ENCODE data around the gene FKBP15. TPM values are rescaled to one million over a fixed set of nuclear protein-coding genes. Genes with fewer than 3 reads are reported as not detected.

The FKBP15 gene
- total and polyA plus RNA-seq, 4 donors, result 18.2 to 47.0 (median 44.1) TPM

DNA sequence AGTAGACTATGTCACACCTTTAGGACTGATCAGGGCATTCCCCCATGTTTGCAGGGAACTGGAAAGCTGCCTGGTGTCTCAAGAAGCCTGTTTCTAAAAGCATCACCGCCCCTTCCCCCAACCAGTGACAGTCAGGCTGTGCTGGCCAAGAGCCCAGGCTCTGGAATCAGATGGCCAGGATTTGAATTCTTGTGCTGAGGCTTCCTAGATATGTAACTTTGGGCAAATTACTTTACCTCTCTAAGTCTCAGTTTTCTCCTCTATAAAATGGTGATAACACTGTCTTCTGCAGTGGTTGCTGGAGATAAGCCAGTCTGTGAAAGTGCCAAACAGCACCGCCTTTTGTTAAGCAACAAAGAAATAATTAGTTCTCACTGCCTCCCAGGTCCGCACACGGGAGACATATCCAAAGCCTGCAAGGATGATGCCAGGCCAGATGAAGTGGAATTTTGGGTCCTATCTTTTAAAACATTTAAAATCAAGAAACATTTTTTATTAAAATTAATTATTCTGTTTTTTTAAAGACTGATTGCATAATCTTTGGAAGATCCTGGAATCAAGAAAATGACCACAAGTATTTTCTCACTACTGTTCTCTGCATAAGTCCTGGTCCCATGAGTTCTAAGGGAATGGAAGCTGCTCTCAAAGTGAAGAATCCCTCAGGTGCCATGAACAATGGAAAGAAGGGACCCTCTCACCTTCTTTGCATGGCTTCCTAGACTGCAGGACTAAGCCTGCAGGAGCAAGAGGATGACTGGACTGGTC is 56.4 kb downstream of the FKBP15 start:
- ATAC-seq (ENCODE audit: insufficient read depth, low FRiP score), result no peak
- 72 to 82% methylated on average over 4 of the region's 4 CpGs for WGBS, 2 donors

DNA sequence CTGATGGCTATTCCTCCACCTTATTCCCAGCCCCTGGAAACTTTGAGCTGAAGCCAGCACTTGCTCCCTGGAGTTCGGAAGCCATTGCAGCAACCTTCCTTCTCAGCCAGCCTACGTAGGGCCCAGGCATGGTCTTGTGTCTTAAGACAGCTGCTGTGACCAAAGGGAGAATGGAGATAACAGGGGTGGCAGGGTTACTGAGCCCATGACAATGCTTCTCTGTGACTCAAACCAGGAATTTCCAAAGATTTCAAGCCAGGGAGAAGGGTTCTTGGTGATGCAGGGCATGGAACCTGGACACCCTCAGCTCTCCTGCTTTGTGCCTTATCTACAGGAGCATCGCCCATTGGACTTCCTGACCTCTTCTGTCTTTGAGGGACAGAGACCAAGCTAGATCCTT is 58.1 kb downstream of the FKBP15 start:
- no peaks in the 10 kb centered on the region for H3K27me3 ChIP-seq (ENCODE audit: control insufficient read depth in 3 of 3, insufficient read depth in 3 of 3, low read length in 2 of 3)
- 65 to 67% methylated on average over 3 of the region's 3 CpGs for WGBS, 2 donors
- no peaks in the 10 kb centered on the region for H3K9me3 ChIP-seq (ENCODE audit: control insufficient read depth in 4 of 4, insufficient read depth in 3 of 4, low read length in 3 of 4)
- H3K4me3 ChIP-seq, result no peak overlapping the region
- peaks cover 18 to 55% (median 38%) of the 10 kb centered on the region in 4 donors for H3K36me3 ChIP-seq (ENCODE audit: control insufficient read depth in 4 of 4, insufficient read depth in 4 of 4, low read length in 4 of 4)
- H3K4me1 ChIP-seq (ENCODE audit: control insufficient read depth in 5 of 5, insufficient read depth in 5 of 5, low read length in 5 of 5), result peaks cover 0 to 3% (median 0%) of the 10 kb centered on the region in 5 donors
- TF ChIP-seq, protein P1, sequence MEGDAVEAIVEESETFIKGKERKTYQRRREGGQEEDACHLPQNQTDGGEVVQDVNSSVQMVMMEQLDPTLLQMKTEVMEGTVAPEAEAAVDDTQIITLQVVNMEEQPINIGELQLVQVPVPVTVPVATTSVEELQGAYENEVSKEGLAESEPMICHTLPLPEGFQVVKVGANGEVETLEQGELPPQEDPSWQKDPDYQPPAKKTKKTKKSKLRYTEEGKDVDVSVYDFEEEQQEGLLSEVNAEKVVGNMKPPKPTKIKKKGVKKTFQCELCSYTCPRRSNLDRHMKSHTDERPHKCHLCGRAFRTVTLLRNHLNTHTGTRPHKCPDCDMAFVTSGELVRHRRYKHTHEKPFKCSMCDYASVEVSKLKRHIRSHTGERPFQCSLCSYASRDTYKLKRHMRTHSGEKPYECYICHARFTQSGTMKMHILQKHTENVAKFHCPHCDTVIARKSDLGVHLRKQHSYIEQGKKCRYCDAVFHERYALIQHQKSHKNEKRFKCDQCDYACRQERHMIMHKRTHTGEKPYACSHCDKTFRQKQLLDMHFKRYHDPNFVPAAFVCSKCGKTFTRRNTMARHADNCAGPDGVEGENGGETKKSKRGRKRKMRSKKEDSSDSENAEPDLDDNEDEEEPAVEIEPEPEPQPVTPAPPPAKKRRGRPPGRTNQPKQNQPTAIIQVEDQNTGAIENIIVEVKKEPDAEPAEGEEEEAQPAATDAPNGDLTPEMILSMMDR (IDR thresholded peaks at IDR 0.05; ENCODE audit: control extremely low read depth, extremely low read depth), result no peak
- H3K27ac ChIP-seq (ENCODE audit: low read depth in 1 of 2, low read length in 1 of 2), result no peak overlapping the region
- no peak overlapping the region for H3K9ac ChIP-seq (ENCODE audit: insufficient read depth in 1 of 2, low read length in 2 of 2)
- ATAC-seq (ENCODE audit: insufficient read depth, low FRiP score) (no peak), DNase-seq (no peak)

More for the DNA sequence above, 56.4 kb downstream of the FKBP15 start:
- Histone ChIP-seq H3K9me3 (ENCODE audit: control insufficient read depth in 4 of 4, insufficient read depth in 3 of 4, low read length in 3 of 4) (no peaks in the 10 kb centered on the region), H3K9ac (ENCODE audit: insufficient read depth in 1 of 2, low read length in 2 of 2) (no peak overlapping the region), H3K4me3 (no peak overlapping the region), H3K27me3 (ENCODE audit: control insufficient read depth in 3 of 3, insufficient read depth in 3 of 3, low read length in 2 of 3) (no peaks in the 10 kb centered on the region), H3K36me3 (ENCODE audit: control insufficient read depth in 4 of 4, insufficient read depth in 4 of 4, low read length in 4 of 4) (peaks cover 31 to 70% (median 53%) of the 10 kb centered on the region in 4 donors), H3K27ac (ENCODE audit: low read depth in 1 of 2, low read length in 1 of 2) (no peak overlapping the region), H3K4me1 (ENCODE audit: control insufficient read depth in 5 of 5, insufficient read depth in 5 of 5, low read length in 5 of 5) (peaks cover 0 to 3% (median 0%) of the 10 kb centered on the region in 5 donors)
- peak; percentile 29 to 49 (median 42) for DNase-seq
- TF ChIP-seq, protein P1 (IDR thresholded peaks at IDR 0.05; ENCODE audit: control extremely low read depth, extremely low read depth), result no peak

DNA sequence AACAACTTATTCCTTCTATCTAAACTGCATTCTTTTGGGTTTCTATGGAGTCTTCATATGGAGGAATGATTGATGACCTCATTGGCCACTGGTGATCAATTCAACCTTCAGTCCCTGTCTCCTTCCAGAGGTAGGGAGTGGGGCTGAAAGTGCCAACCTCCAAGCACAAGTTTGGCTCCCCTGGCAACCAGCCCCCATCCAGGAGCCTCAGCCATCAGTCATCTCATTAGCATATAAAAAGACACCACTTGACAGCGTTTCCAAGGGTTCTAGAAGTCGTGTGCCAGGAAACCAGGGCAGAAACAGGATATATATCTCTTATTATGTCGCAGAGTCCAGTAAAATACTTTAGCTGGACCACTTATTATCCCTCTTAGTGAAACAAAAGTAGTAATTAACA is 60.5 kb downstream of the FKBP15 start:
- WGBS, 2 donors, result 33 to 43% methylated on average over 3 of the region's 3 CpGs
- ATAC-seq (ENCODE audit: insufficient read depth, low FRiP score) (no peak), DNase-seq (no peak)
- H3K27ac ChIP-seq (ENCODE audit: low read depth in 1 of 2, low read length in 1 of 2), result no peak overlapping the region
- no peaks in the 10 kb centered on the region for H3K27me3 ChIP-seq (ENCODE audit: control insufficient read depth in 3 of 3, insufficient read depth in 3 of 3, low read length in 2 of 3)
- no peaks in the 10 kb centered on the region for H3K9me3 ChIP-seq (ENCODE audit: control insufficient read depth in 4 of 4, insufficient read depth in 3 of 4, low read length in 3 of 4)
- H3K4me1 ChIP-seq (ENCODE audit: control insufficient read depth in 5 of 5, insufficient read depth in 5 of 5, low read length in 5 of 5), result peaks cover 0 to 1% (median 0%) of the 10 kb centered on the region in 5 donors
- H3K4me3 ChIP-seq, result no peak overlapping the region
- H3K36me3 ChIP-seq (ENCODE audit: control insufficient read depth in 4 of 4, insufficient read depth in 4 of 4, low read length in 4 of 4), result peaks cover 17 to 35% (median 27%) of the 10 kb centered on the region in 4 donors
- TF ChIP-seq, protein P1 (IDR thresholded peaks at IDR 0.05; ENCODE audit: control extremely low read depth, extremely low read depth), result no peak
- H3K9ac ChIP-seq (ENCODE audit: insufficient read depth in 1 of 2, low read length in 2 of 2), result no peak overlapping the region

Data from lung (tissue), 12 donors.